ENCODE data around the gene TTC23. TPM values are rescaled to one million over a fixed set of nuclear protein-coding genes. Genes with fewer than 3 reads are reported as not detected.
A peak's percentile ranks its signal among the peaks of the same experiment; 100 is the strongest.

Gene TTC23
- 13.4 and 15.9 TPM in 2 replicates for total RNA-seq (2021)
- percentile 62 among the genes with signal in this experiment for Bru-seq, nascent RNA
- percentile 52 among the genes with signal in this experiment for BruChase-seq, experiment 1, labeled RNA remaining after a 2-hour chase
- percentile 52 among the genes with signal in this experiment for BruChase-seq, experiment 2, labeled RNA remaining after a 6-hour chase
- long read RNA-seq, partial matches to known transcripts: 3 of 15 reads
- long read RNA-seq, other reads (novel, unspliced or antisense): 12 of 15 reads

- Histone ChIP-seq H3K27me3 (replicated peaks; ENCODE audit: insufficient read depth, low read depth, low read length, poor library complexity) (no peaks in the 10 kb centered on the region), H3K27ac (ENCODE audit: low read depth, low read length, poor library complexity, severe bottlenecking) (peak within 1 kb of the TSS; percentile 93), H3K36me3 (ENCODE audit: insufficient read depth, low read length, poor library complexity, severe bottlenecking) (peaks cover 4% of the 10 kb centered on the region), H3K9me3 (ENCODE audit: low read depth, low read length, poor library complexity, severe bottlenecking) (no peaks in the 10 kb centered on the region), H3K4me3 (ENCODE audit: low read depth, low read length, poor library complexity, severe bottlenecking) (peak within 1 kb of the TSS; percentile 78), H3K4me1 (ENCODE audit: insufficient read depth, low read length, poor library complexity, severe bottlenecking) (peaks cover 22% of the 10 kb centered on the region)
- CTCF ChIA-PET: no interaction called here
- peak; percentile 95 for DNase-seq (ENCODE audit: low spot score)
- BruUV-seq (replicated peaks): no TSS peak
- intact Hi-C loops (cut with micrococcal nuclease; ENCODE audit: unreplicated experiment): no loop called here
- POLR2A ChIA-PET (ENCODE audit: low non-redundant PET): no interaction called here
- TF ChIP-seq EZH2 (IDR thresholded peaks at IDR 0.05; ENCODE audit: borderline replicate concordance, low read depth, low read length, poor library complexity, severe bottlenecking) (no peak), CTCF (conservative IDR thresholded peaks at IDR 0.05; ENCODE audit: low read depth, low read length) (no peak)
Observed at GRCh38 chr15:99249270-99249841, at the start of gene TTC23. Gene TTC23 (minus strand): TSS chr15:99249581. CDS start chr15:99228712, 20,869 bp downstream.

GRCh38 chr15:99296386-99296785 is 47.0 kb upstream of the TTC23 start:
- BruUV-seq (replicated peaks): no TSS peak
- Histone ChIP-seq H3K4me3 (ENCODE audit: low read depth, low read length, poor library complexity, severe bottlenecking) (no peak overlapping the region), H3K9me3 (ENCODE audit: low read depth, low read length, poor library complexity, severe bottlenecking) (no peaks in the 10 kb centered on the region), H3K36me3 (ENCODE audit: insufficient read depth, low read length, poor library complexity, severe bottlenecking) (no peaks in the 10 kb centered on the region), H3K27me3 (replicated peaks; ENCODE audit: insufficient read depth, low read depth, low read length, poor library complexity) (no peaks in the 10 kb centered on the region), H3K27ac (ENCODE audit: low read depth, low read length, poor library complexity, severe bottlenecking) (no peak overlapping the region), H3K4me1 (ENCODE audit: insufficient read depth, low read length, poor library complexity, severe bottlenecking) (no peaks in the 10 kb centered on the region)
- no peak for DNase-seq (ENCODE audit: low spot score)
- POLR2A ChIA-PET (ENCODE audit: low non-redundant PET): no interaction called here
- intact Hi-C loops (cut with micrococcal nuclease; ENCODE audit: unreplicated experiment): no loop called here
- TF ChIP-seq EZH2 (IDR thresholded peaks at IDR 0.05; ENCODE audit: borderline replicate concordance, low read depth, low read length, poor library complexity, severe bottlenecking) (no peak), CTCF (conservative IDR thresholded peaks at IDR 0.05; ENCODE audit: low read depth, low read length) (no peak)
- CTCF ChIA-PET: no interaction called here

GRCh38 chr15:99295840-99296239 is 46.5 kb upstream of the TTC23 start:
- no peak for DNase-seq (ENCODE audit: low spot score)
- H3K27me3 ChIP-seq (replicated peaks; ENCODE audit: insufficient read depth, low read depth, low read length, poor library complexity): no peaks in the 10 kb centered on the region
- no peak overlapping the region for H3K27ac ChIP-seq (ENCODE audit: low read depth, low read length, poor library complexity, severe bottlenecking)
- intact Hi-C loops (cut with micrococcal nuclease; ENCODE audit: unreplicated experiment): no loop called here
- no peaks in the 10 kb centered on the region for H3K4me1 ChIP-seq (ENCODE audit: insufficient read depth, low read length, poor library complexity, severe bottlenecking)
- H3K9me3 ChIP-seq (ENCODE audit: low read depth, low read length, poor library complexity, severe bottlenecking): no peaks in the 10 kb centered on the region
- no peaks in the 10 kb centered on the region for H3K36me3 ChIP-seq (ENCODE audit: insufficient read depth, low read length, poor library complexity, severe bottlenecking)
- no TSS peak for BruUV-seq (replicated peaks)
- POLR2A ChIA-PET (ENCODE audit: low non-redundant PET): no interaction called here
- CTCF ChIA-PET: no interaction called here
- no peak overlapping the region for H3K4me3 ChIP-seq (ENCODE audit: low read depth, low read length, poor library complexity, severe bottlenecking)
- no peak for TF ChIP-seq CTCF (conservative IDR thresholded peaks at IDR 0.05; ENCODE audit: low read depth, low read length)
- no peak for TF ChIP-seq EZH2 (IDR thresholded peaks at IDR 0.05; ENCODE audit: borderline replicate concordance, low read depth, low read length, poor library complexity, severe bottlenecking)
